HepG2 (cell line): ENCODE results near the gene CERS1. TPM values are rescaled to one million over a fixed set of nuclear protein-coding genes. Genes with fewer than 3 reads are reported as not detected.
A peak's percentile ranks its signal among the peaks of the same experiment; 100 is the strongest.

Experiments
- BCL3 ChIP-seq: sonication (generic); formaldehyde crosslinking; IDR thresholded peaks from 2 replicates; pipeline ENCODE4 v1.5.1; 2020; ENCODE audit warnings: mild to moderate bottlenecking, missing genetic modification reagents, moderate library complexity
- ESRRA ChIP-seq: sonication (generic); formaldehyde crosslinking; IDR thresholded peaks from 2 replicates; pipeline ENCODE4 v1.5.1; 2020; ENCODE audit warnings: mild to moderate bottlenecking, low read depth, missing genetic modification reagents
- MAZ ChIP-seq, 2 experiments: sonication (generic) in 1 of 2; formaldehyde crosslinking in 1 of 2; IDR thresholded peaks; 2 replicates each; pipeline versions ENCODE4 v1.5.0 to v1.6.1; 2012 to 2020; ENCODE audit warnings: low read depth in 2 of 2, mild to moderate bottlenecking in 2 of 2, borderline replicate concordance in 1 of 2, improper control_type of control experiment in 1 of 2, low read length in 1 of 2, missing genetic modification reagents in 1 of 2, moderate library complexity in 1 of 2
- MTERF4 ChIP-seq: sonication (generic); formaldehyde crosslinking; IDR thresholded peaks from 2 replicates; pipeline ENCODE4 v1.8.0; 2023; ENCODE audit warnings: mild to moderate bottlenecking, missing genetic modification reagents
- NFAT5 ChIP-seq: sonication (generic); formaldehyde crosslinking; IDR thresholded peaks from 2 replicates; pipeline ENCODE4 v1.4.0; 2020; ENCODE audit warnings: missing genetic modification reagents
- RNF2 ChIP-seq: fragments of 450-650 bp; conservative IDR thresholded peaks from 2 replicates; pipeline ENCODE4 v1.6.1; 2016; ENCODE audit warnings: low read depth
- SOX13 ChIP-seq, 3 experiments: fragments of 450-650 bp in 1 of 3; sonication (generic) in 1 of 3; formaldehyde crosslinking in 1 of 3; IDR thresholded peaks in 2 of 3; conservative IDR thresholded peaks in 1 of 3; 2 replicates each; pipeline versions ENCODE4 v1.5.0 to v1.6.1; 2016 to 2020; ENCODE audit warnings: antibody characterized with exemption in 1 of 3, mild to moderate bottlenecking in 1 of 3, missing compliant biosample characterization in 1 of 3, missing genetic modification reagents in 1 of 3, moderate library complexity in 1 of 3
- SPEN ChIP-seq: sonication (generic); formaldehyde crosslinking; IDR thresholded peaks from 2 replicates; pipeline ENCODE4 v1.5.1; 2020; ENCODE audit warnings: low read depth, mild to moderate bottlenecking, missing genetic modification reagents
- SRY ChIP-seq: sonication (generic); formaldehyde crosslinking; IDR thresholded peaks from 2 replicates; pipeline ENCODE4 v1.8.0; 2022; ENCODE audit warnings: mild to moderate bottlenecking, missing genetic modification reagents
- TFDP2 ChIP-seq: sonication (generic); formaldehyde crosslinking; IDR thresholded peaks from 2 replicates; pipeline ENCODE4 v1.4.0; 2020; ENCODE audit warnings: missing genetic modification reagents
- THAP11 ChIP-seq: IDR thresholded peaks from 2 replicates; pipeline ENCODE4 v1.6.1; 2016; ENCODE audit warnings: missing biosample characterization, missing genetic modification reagents
- U2AF1 ChIP-seq: fragments of 200-400 bp; formaldehyde crosslinking; optimal IDR thresholded peaks from 2 replicates; pipeline ENCODE3; 2017; ENCODE audit warnings: mild to moderate bottlenecking, low read depth, low read length
- YEATS4 ChIP-seq: sonication (generic); formaldehyde crosslinking; IDR thresholded peaks from 2 replicates; pipeline ENCODE4 v1.4.0; 2020; ENCODE audit warnings: missing genetic modification reagents, borderline replicate concordance
- ZNF207 ChIP-seq: fragments of 450-650 bp; IDR thresholded peaks from 2 replicates; pipeline ENCODE4 v1.6.1; 2016; ENCODE audit warnings: antibody characterized with exemption, borderline replicate concordance
- ZNF230 ChIP-seq: sonication (generic); formaldehyde crosslinking; IDR thresholded peaks from 2 replicates; pipeline ENCODE4 v1.4.0; 2020; ENCODE audit warnings: mild to moderate bottlenecking, missing genetic modification reagents
- ZNF589 ChIP-seq: sonication (generic); formaldehyde crosslinking; conservative IDR thresholded peaks from 2 replicates; pipeline ENCODE4 v1.8.0; 2022; ENCODE audit warnings: mild to moderate bottlenecking, moderate library complexity, missing genetic modification reagents
- ZNF749 ChIP-seq: sonication (generic); formaldehyde crosslinking; IDR thresholded peaks from 2 replicates; pipeline ENCODE4 v1.8.0; 2022; ENCODE audit warnings: mild to moderate bottlenecking, missing genetic modification reagents, moderate library complexity, borderline replicate concordance
- polyA plus RNA-seq, 8 experiments: library from polyadenylated mRNA; depleted of rRNA in 3 of 8; stranded (reverse) in 7 of 8; unstranded in 1 of 8; fragments of >200 nt; fragmentation: Illumina TruSeq in 4 of 8; extraction: Trizol in 4 of 8; gene quantifications; 2 replicates each; pipeline versions ENCODE4 v1.2.1 to v1.2.3, GENCODE V29; 2011 to 2016; ENCODE audit warnings: low read depth in 4 of 8, missing spikeins in 1 of 8, mixed read lengths in 1 of 8; ENCODE audit not compliant: insufficient read depth in 1 of 8
- total RNA-seq, 5 experiments: library from RNA; depleted of rRNA; stranded (reverse); fragments of >200 nt; fragmentation: Illumina TruSeq; extraction: Trizol; gene quantifications; 2 replicates each; pipeline ENCODE4 v1.2.3, GENCODE V29; 2016; ENCODE audit warnings: low read depth in 1 of 5

CERS1 gene
- total and polyA plus RNA-seq, 2 of the 13 experiments (the other 11 are each of a cell fraction or from before 2014, with no cell fraction given): 4.6 to 9.8 TPM

- TF ChIP-seq NFAT5 (CRISPR knock-in tag) (0 out of 2 replicates have a peak, but pooled peaks have one; percentile 64), RNF2 (peak; percentile 65), MAZ (IDR thresholded peaks at IDR 0.05; ENCODE audit: borderline replicate concordance, low read depth, low read length) (no peak), MAZ (CRISPR knock-in tag; IDR thresholded peaks at IDR 0.05; ENCODE audit: low read depth) (peak; percentile 82), ZNF207 (no peak), SOX13 (IDR thresholded peaks at IDR 0.05) (no peak), SOX13 (CRISPR knock-in tag; conservative IDR thresholded peaks at IDR 0.05 in 1 of 2, IDR thresholded peaks at IDR 0.05 in 1 of 2) (no peak; a peak in 1 of 4 replicates), BCL3 (CRISPR knock-in tag) (peak; percentile 80; the same call in 1 of the 2 replicates), ZNF230 (CRISPR knock-in tag) (no peak; the same call in 1 of the 2 replicates), YEATS4 (CRISPR knock-in tag) (peak; percentile 68), ZNF589 (CRISPR knock-in tag) (no peak), ZNF749 (CRISPR knock-in tag) (peak; percentile 81; the same call in 1 of the 2 replicates), TFDP2 (CRISPR knock-in tag) (peak; percentile 61), ESRRA (peak; percentile 53; the same call in 1 of the 2 replicates), THAP11 (CRISPR knock-in tag) (peak; percentile 52; the same call in 1 of the 2 replicates), SPEN (CRISPR knock-in tag) (peak; percentile 86), SRY (CRISPR knock-in tag) (peak; percentile 9; the same call in 1 of the 2 replicates), MTERF4 (CRISPR knock-in tag) (0 out of 2 replicates have a peak, but pooled peaks have one; percentile 57), U2AF1 (no peak)
Measured at GRCh38 chr19:18831524-18832305, 64.2 kb downstream of the CERS1 start, which contains the start of gene UPF1 (continued).
